IMR-90 (cell line): ENCODE data around the gene PRTG. TPM values are rescaled to one million over a fixed set of nuclear protein-coding genes. Genes with fewer than 3 reads are reported as not detected.
"Not testable (repeated sequence)": the region's sequence is repeated elsewhere in the genome, so short reads cannot be mapped to it uniquely, and the experiment has no call there.

Experiments used
- ATAC-seq: fragments of 200-7000 bp; cut with Tn5 transposase; 2 replicates; pipeline ENCODE4 v1.9.1; 2020; ENCODE audit warnings: low read depth, mild to moderate bottlenecking, moderate library complexity
- BruUV-seq: library from RNA; stranded (reverse); fragments of 400-500 nt; replicated peaks from 2 replicates; lab custom pipeline; 2021; lab: Mats Ljungman, UMichigan
- CTCF ChIA-PET: fragments of 300-600 bp; formaldehyde crosslinking; extraction: SDS; loops from one replicate; lab custom pipeline; 2021; ENCODE audit warnings: antibody characterized with exemption; lab: Yijun Ruan, JAX
- POLR2A ChIA-PET: fragments of 300-600 bp; sonication (Branson Sonifier 250); formaldehyde crosslinking; loops from one replicate; lab custom pipeline; 2022; ENCODE audit warnings: antibody characterized with exemption; ENCODE audit not compliant: unreplicated experiment; lab: Charles Lee
- DNase-seq: peaks from one replicate; pipeline ENCODE4 v3.0.0; 2013
- H2AFZ ChIP-seq: replicated peaks from 2 replicates; pipeline ENCODE3; 2013; ENCODE audit warnings: low read length, mild to moderate bottlenecking; ENCODE audit not compliant: poor library complexity
- H2AK5ac ChIP-seq: 2 replicates; pipeline ENCODE4 v1.6.1; 2013; ENCODE audit warnings: low read depth, low read length, inconsistent platforms
- H2AK9ac ChIP-seq: replicated peaks from 2 replicates; pipeline ENCODE3; 2013; ENCODE audit warnings: mild to moderate bottlenecking, low read depth, low read length, moderate library complexity; ENCODE audit not compliant: poor library complexity
- H2BK120ac ChIP-seq: 2 replicates; pipeline ENCODE4 v1.6.1; 2013; ENCODE audit warnings: low read depth, low read length, inconsistent platforms
- H2BK15ac ChIP-seq: 3 replicates; pipeline ENCODE4 v1.6.1; 2013; ENCODE audit warnings: low read depth, low read length, inconsistent platforms
- H2BK20ac ChIP-seq: 2 replicates; pipeline ENCODE4 v1.6.1; 2013; ENCODE audit warnings: low read depth, mild to moderate bottlenecking, inconsistent platforms, low read length, moderate library complexity
- H2BK5ac ChIP-seq: 2 replicates; pipeline ENCODE4 v1.6.1; 2013; ENCODE audit warnings: mild to moderate bottlenecking, low read depth, low read length, inconsistent platforms; ENCODE audit not compliant: poor library complexity, severe bottlenecking
- H3K14ac ChIP-seq: replicated peaks from 2 replicates; pipeline ENCODE4 v1.6.1; 2013; ENCODE audit warnings: low read depth, low read length, inconsistent platforms
- H3K18ac ChIP-seq: 2 replicates; pipeline ENCODE4 v1.6.1; 2013; ENCODE audit warnings: low read depth, low read length, control low read depth
- H3K23ac ChIP-seq: 2 replicates; pipeline ENCODE4 v1.6.1; 2013; ENCODE audit warnings: low read depth, low read length, inconsistent platforms
- H3K27ac ChIP-seq: 2 replicates; pipeline ENCODE4 v1.5.1; 2013; ENCODE audit warnings: mild to moderate bottlenecking, control low read depth, low read length; ENCODE audit not compliant: insufficient read depth
- H3K27me3 ChIP-seq: 2 replicates; pipeline ENCODE4 v1.6.1; 2013; ENCODE audit warnings: low read length; ENCODE audit not compliant: control insufficient read depth, insufficient read depth
- H3K36me3 ChIP-seq: 2 replicates; pipeline ENCODE4 v1.6.1; 2013; ENCODE audit warnings: low read length, mixed read lengths; ENCODE audit not compliant: control insufficient read depth, insufficient read depth
- H3K4ac ChIP-seq: 2 replicates; pipeline ENCODE4 v1.6.1; 2013; ENCODE audit warnings: low read depth, low read length, inconsistent platforms
- H3K4me1 ChIP-seq: 2 replicates; pipeline ENCODE4 v1.6.1; 2013; ENCODE audit warnings: low read length, mixed read lengths; ENCODE audit not compliant: control insufficient read depth, insufficient read depth
- H3K4me2 ChIP-seq: 2 replicates; pipeline ENCODE4 v1.6.1; 2013; ENCODE audit warnings: low read depth, mild to moderate bottlenecking, control low read depth, low read length, moderate library complexity
- H3K4me3 ChIP-seq: 2 replicates; pipeline ENCODE4 v1.5.1; 2013; ENCODE audit warnings: low read depth, mild to moderate bottlenecking, control low read depth, low read length, moderate library complexity; ENCODE audit not compliant: insufficient read depth
- H3K56ac ChIP-seq: 2 replicates; pipeline ENCODE4 v1.6.1; 2013; ENCODE audit warnings: low read length, inconsistent platforms; ENCODE audit not compliant: insufficient read depth; ENCODE audit errors: extremely low read depth
- H3K79me1 ChIP-seq, 2 experiments: 2 replicates each; pipeline ENCODE4 v1.6.1; 2013; ENCODE audit warnings: low read length in 2 of 2, inconsistent platforms in 1 of 2, low read depth in 1 of 2
- H3K9ac ChIP-seq: 2 replicates; pipeline ENCODE4 v1.6.1; 2013; ENCODE audit warnings: low read depth, low read length, control low read depth
- H3K9me1 ChIP-seq: 2 replicates; pipeline ENCODE4 v1.6.1; 2013; ENCODE audit warnings: low read length, inconsistent platforms; ENCODE audit not compliant: insufficient read depth
- H3K9me3 ChIP-seq: 2 replicates; pipeline ENCODE4 v1.6.1; 2013; ENCODE audit warnings: low read length; ENCODE audit not compliant: control insufficient read depth, insufficient read depth
- H4K20me1 ChIP-seq: 2 replicates; pipeline ENCODE4 v1.6.1; 2013; ENCODE audit warnings: low read length, inconsistent platforms; ENCODE audit not compliant: insufficient read depth
- H4K5ac ChIP-seq: 2 replicates; pipeline ENCODE4 v1.6.1; 2013; ENCODE audit warnings: mild to moderate bottlenecking, low read depth, low read length, control low read depth
- H4K8ac ChIP-seq, 2 experiments: 2 replicates each; pipeline ENCODE4 v1.6.1; 2013; ENCODE audit warnings: low read depth in 2 of 2, low read length in 2 of 2, control low read depth in 1 of 2, inconsistent platforms in 1 of 2
- H4K91ac ChIP-seq: 2 replicates; pipeline ENCODE4 v1.6.1; 2013; ENCODE audit warnings: low read depth, low read length, inconsistent platforms; ENCODE audit not compliant: insufficient read depth
- WGBS, 2 experiments: methylation state at CpG; one replicate each; pipeline versions ENCODE4 v1.1.5 to v1.1.7; 2013; ENCODE audit warnings: missing lambda C conversion rate in 2 of 2; ENCODE audit not compliant: insufficient read length in 1 of 2; ENCODE audit errors: extremely low coverage in 2 of 2; 5-methylcytosine and 5-hydroxymethylcytosine counted together
- dilution Hi-C: fragments of 300-500 bp; cut with HindIII; formaldehyde crosslinking; loops from one replicate; pipeline ENCODE4 v1.14.3; 2018; ENCODE audit warnings: low sequenced_read_pairs; ENCODE audit not compliant: unreplicated experiment
- in situ Hi-C: fragments of 300-500 bp; cut with MboI; formaldehyde crosslinking; loops from 3 replicates; pipeline ENCODE4 v1.14.3; 2019; ENCODE audit warnings: low sequenced_read_pairs, inconsistent platforms, mixed read lengths
- intact Hi-C: fragments of 100-400 bp; cut with micrococcal nuclease; formaldehyde crosslinking; loops from 2 replicates; pipeline ENCODE4 v1.10.0; 2022
- polyA plus RNA-seq, 3 experiments: library from polyadenylated mRNA; depleted of rRNA; stranded (reverse); fragments of >200 nt; gene quantifications; 2 replicates each; pipeline ENCODE4 v1.2.3, GENCODE V29; 2012; ENCODE audit warnings: low replicate concordance in 1 of 3
- total RNA-seq: library from RNA; depleted of rRNA; stranded (reverse); fragments of >200 nt; gene quantifications from 2 replicates; pipeline ENCODE4 v1.2.3, GENCODE V29; 2012

The PRTG gene
- total and polyA plus RNA-seq, 2 of the 4 experiments (the other 2 are of a cell fraction) = 0.99 to 1.4 TPM

DNA sequence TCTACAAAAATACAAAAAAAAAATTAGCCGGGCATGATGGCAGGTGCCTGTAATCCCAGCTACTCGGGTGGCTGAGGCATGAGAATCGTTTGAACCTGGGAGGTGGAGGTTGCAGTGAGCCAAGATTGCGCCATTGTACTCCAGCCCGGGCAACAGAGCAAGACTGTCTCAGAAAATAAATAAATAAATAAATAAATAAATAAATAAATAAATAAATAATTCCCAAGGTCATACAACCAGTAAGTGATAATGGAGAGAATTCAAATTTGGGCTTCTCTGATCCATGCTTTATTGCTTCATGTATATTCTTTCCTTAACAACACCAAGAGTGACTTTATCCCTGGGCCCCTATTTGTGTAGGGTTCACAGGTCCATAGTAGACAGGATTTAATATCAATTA lies 10.5 kb upstream of the PRTG start:
- H3K4me1 ChIP-seq, H3K18ac ChIP-seq, H4K8ac ChIP-seq, dilution Hi-C loops, H2AFZ ChIP-seq, H3K4ac ChIP-seq, H3K27ac ChIP-seq, H2AK5ac ChIP-seq, ATAC-seq, H3K23ac ChIP-seq, H3K9me3 ChIP-seq, BruUV-seq, H2AK9ac ChIP-seq, H2BK5ac ChIP-seq, H3K4me2 ChIP-seq, H3K36me3 ChIP-seq, H4K5ac ChIP-seq, H2BK20ac ChIP-seq, intact Hi-C loops, H4K91ac ChIP-seq, H2BK120ac ChIP-seq, H3K56ac ChIP-seq, H3K4me3 ChIP-seq, DNase-seq, H3K9me1 ChIP-seq, H4K20me1 ChIP-seq, in situ Hi-C loops, H3K9ac ChIP-seq, H3K79me1 ChIP-seq, H3K14ac ChIP-seq, H2BK15ac ChIP-seq, H3K27me3 ChIP-seq, POLR2A ChIA-PET: not testable (repeated sequence)
- no CpG with 5 or more reads among the region's 5 CpGs for WGBS, 2 experiments
- CTCF ChIA-PET = interaction anchor here (1.3 kb wide), 1 partner anchor 9 kb away, joined by 4 read pairs; no protein-coding TSS in a partner anchor
